ENCODE data around the gene PIGN. TPM values are rescaled to one million over a fixed set of nuclear protein-coding genes. Genes with fewer than 3 reads are reported as not detected.

Gene PIGN
- total RNA-seq, 1 experiment from 2014 or later, result 30.9 TPM

DNA sequence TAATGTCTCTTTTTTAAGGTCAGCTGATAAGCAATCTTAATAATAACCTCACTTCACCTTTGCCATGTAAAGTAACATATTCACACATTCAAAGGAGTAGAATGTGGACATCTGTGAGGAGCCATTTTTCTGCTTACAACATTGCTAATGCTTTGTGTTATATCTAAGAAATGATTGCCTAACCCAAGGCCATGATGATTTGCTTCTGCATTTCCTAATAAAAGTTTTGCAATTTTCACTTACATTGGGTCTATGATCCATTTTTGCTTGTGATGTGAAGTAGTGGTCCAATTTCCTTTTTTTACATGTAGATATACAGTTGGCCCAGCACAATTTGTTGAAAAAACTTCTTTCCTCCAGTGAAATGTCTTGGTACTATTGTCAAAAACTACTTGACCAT, 22.2 kb upstream of the PIGN start:
- no peak overlapping the region for H3K14ac ChIP-seq (ENCODE audit: insufficient read depth, low read length)
- H3K4me3 Mint-ChIP-seq, result no peak overlapping the region
- peaks cover 7 to 22% (median 14%) of the 10 kb centered on the region in 3 experiments; a peak in 5 of 7 replicates for H3K36me3 Mint-ChIP-seq (ENCODE audit: insufficient read depth in 1 of 3, low read depth in 3 of 3)
- H3K27me3 ChIP-seq (ENCODE audit: insufficient read depth, low read length), result no peaks in the 10 kb centered on the region
- H3K23me2 ChIP-seq (ENCODE audit: insufficient read length, low read depth, low read length, poor library complexity, severe bottlenecking), result no peaks in the 10 kb centered on the region
- TF ChIP-seq, protein P1, sequence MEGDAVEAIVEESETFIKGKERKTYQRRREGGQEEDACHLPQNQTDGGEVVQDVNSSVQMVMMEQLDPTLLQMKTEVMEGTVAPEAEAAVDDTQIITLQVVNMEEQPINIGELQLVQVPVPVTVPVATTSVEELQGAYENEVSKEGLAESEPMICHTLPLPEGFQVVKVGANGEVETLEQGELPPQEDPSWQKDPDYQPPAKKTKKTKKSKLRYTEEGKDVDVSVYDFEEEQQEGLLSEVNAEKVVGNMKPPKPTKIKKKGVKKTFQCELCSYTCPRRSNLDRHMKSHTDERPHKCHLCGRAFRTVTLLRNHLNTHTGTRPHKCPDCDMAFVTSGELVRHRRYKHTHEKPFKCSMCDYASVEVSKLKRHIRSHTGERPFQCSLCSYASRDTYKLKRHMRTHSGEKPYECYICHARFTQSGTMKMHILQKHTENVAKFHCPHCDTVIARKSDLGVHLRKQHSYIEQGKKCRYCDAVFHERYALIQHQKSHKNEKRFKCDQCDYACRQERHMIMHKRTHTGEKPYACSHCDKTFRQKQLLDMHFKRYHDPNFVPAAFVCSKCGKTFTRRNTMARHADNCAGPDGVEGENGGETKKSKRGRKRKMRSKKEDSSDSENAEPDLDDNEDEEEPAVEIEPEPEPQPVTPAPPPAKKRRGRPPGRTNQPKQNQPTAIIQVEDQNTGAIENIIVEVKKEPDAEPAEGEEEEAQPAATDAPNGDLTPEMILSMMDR (conservative IDR thresholded peaks at IDR 0.05), result no peak
- H2BK120ac ChIP-seq (ENCODE audit: low read depth, low read length, poor library complexity, severe bottlenecking), result no peak overlapping the region
- H3K27ac Mint-ChIP-seq, result no peak overlapping the region
- H2BK15ac ChIP-seq (ENCODE audit: low read depth, low read length), result no peak overlapping the region
- H2BK12ac ChIP-seq (ENCODE audit: insufficient read length, low read depth, low read length), result no peak overlapping the region
- H4K20me1 ChIP-seq (ENCODE audit: control insufficient read depth, insufficient read depth, insufficient read length), result no peaks in the 10 kb centered on the region
- H3K9ac ChIP-seq (ENCODE audit: extremely low read depth, insufficient read length, low read length), result no peak overlapping the region
- H4K8ac ChIP-seq (replicated peaks; ENCODE audit: insufficient read length, low read depth, low read length), result no peak overlapping the region
- no peak overlapping the region for H3K4me2 ChIP-seq (ENCODE audit: insufficient read depth, insufficient read length, low read length)
- no peak overlapping the region for H3K56ac ChIP-seq (ENCODE audit: insufficient read length, low read depth, low read length)
- no peak overlapping the region for H3K27ac ChIP-seq (ENCODE audit: insufficient read length, low read depth, low read length)
- H2BK20ac ChIP-seq (ENCODE audit: low read depth, low read length, poor library complexity, severe bottlenecking), result no peak overlapping the region
- no peak overlapping the region for H2AK5ac ChIP-seq (ENCODE audit: insufficient read length, low read length)
- H3K79me1 ChIP-seq (ENCODE audit: insufficient read depth, low read depth, low read length, poor library complexity, severe bottlenecking), result peaks cover 4% of the 10 kb centered on the region
- no peak overlapping the region for H3K4ac ChIP-seq (ENCODE audit: low read depth, low read length)
- DNase-seq, result no peak
- no peak overlapping the region for H3K18ac ChIP-seq (ENCODE audit: insufficient read length, low read depth, low read length)
- no peak overlapping the region for H2BK5ac ChIP-seq (ENCODE audit: insufficient read length, low read length)
- H3K4me1 Mint-ChIP-seq, result peaks cover 5 to 7% of the 10 kb centered on the region in 2 experiments; a peak in 3 of 4 replicates
- no peak overlapping the region for H3T11ph ChIP-seq (ENCODE audit: low read length)
- H3K4me1 ChIP-seq (ENCODE audit: insufficient read depth, low read length), result no peaks in the 10 kb centered on the region; the same call in 1 of the 2 replicates
- H2AFZ ChIP-seq (ENCODE audit: low read length), result no peak overlapping the region
- no peaks in the 10 kb centered on the region; the same call in 1 of the 2 replicates for H3K79me2 ChIP-seq (ENCODE audit: insufficient read depth, low read length)
- H3K27me3 Mint-ChIP-seq (ENCODE audit: low read depth), result no peaks in the 10 kb centered on the region
- H3K9me3 ChIP-seq (ENCODE audit: control insufficient read depth, low read depth, low read length), result no peaks in the 10 kb centered on the region
- no peak overlapping the region for H4K5ac ChIP-seq (ENCODE audit: insufficient read length, low read depth, low read length)
- H4K91ac ChIP-seq (ENCODE audit: insufficient read length, low read depth, low read length), result no peak overlapping the region
- no peak overlapping the region for H3K23ac ChIP-seq (ENCODE audit: insufficient read length, low read depth, low read length)
- 0 out of 5 replicates have a peak, but pooled peaks cover 0 to 2% of the 10 kb centered on the region in 2 experiments for H3K9me3 Mint-ChIP-seq

All from H9 (cell line).